ENCODE data around the gene DOHH. TPM values are rescaled to one million over a fixed set of nuclear protein-coding genes. Genes with fewer than 3 reads are reported as not detected.

DOHH gene
- polyA plus RNA-seq, 1 donor (not counting 4 experiments of a cell fraction or from before 2014, with no cell fraction given): 4.2 TPM

- Histone ChIP-seq H3K4me1 (ENCODE audit: control insufficient read depth, extremely low read depth, insufficient read depth, low read length) (peaks cover 9% of the 10 kb centered on the region), H3K4me2 (ENCODE audit: control insufficient read depth, extremely low read depth, insufficient read depth, low read depth, low read length) (no peak overlapping the region), H3K9me1 (ENCODE audit: control insufficient read depth, extremely low read depth, insufficient read depth, low read length) (no peaks in the 10 kb centered on the region), H3K27ac (ENCODE audit: control insufficient read depth, insufficient read depth, low read length) (no peak overlapping the region), H3K4me3 (ENCODE audit: control insufficient read depth in 2 of 3, extremely low read depth in 1 of 3, insufficient read depth in 2 of 3, low read depth in 1 of 3, low read length in 3 of 3) (no peak overlapping the region), H3K36me3 (ENCODE audit: control insufficient read depth in 2 of 2, extremely low read depth in 1 of 2, insufficient read depth in 2 of 2, low read length in 2 of 2) (peaks cover 9 to 21% of the 10 kb centered on the region in 2 experiments), H4K20me1 (ENCODE audit: control insufficient read depth, extremely low read depth, insufficient read depth, low read length) (peaks cover 4% of the 10 kb centered on the region), H3K9ac (ENCODE audit: control insufficient read depth, extremely low read depth, insufficient read depth, low read length) (no peak overlapping the region), H3K27me3 (ENCODE audit: control insufficient read depth, extremely low read depth, insufficient read depth, low read length) (no peaks in the 10 kb centered on the region), H3K79me2 (ENCODE audit: control insufficient read depth, insufficient read depth, low read length) (peaks cover 4% of the 10 kb centered on the region), H2AFZ (ENCODE audit: control insufficient read depth, low read length) (no peak overlapping the region), H3K9me3 (ENCODE audit: control insufficient read depth, low read depth, low read length) (no peaks in the 10 kb centered on the region)
- DNase-seq (ENCODE audit: low read depth, low spot score): no peak
- FAIRE-seq: no peak
- dilution Hi-C loops (cut with MboI; ENCODE audit: extremely low pct_ligation_motif_present, low sequenced_read_pairs): no loop called here
- TF ChIP-seq EZH2 (IDR thresholded peaks at IDR 0.05; ENCODE audit: low read length) (no peak), CTCF (optimal IDR thresholded peaks at IDR 0.05 in 1 of 3, IDR thresholded peaks at IDR 0.05 in 1 of 3, conservative IDR thresholded peaks at IDR 0.05 in 1 of 3; ENCODE audit: extremely low read depth in 1 of 3, insufficient read depth in 2 of 3, low read length in 3 of 3) (peak; percentile 67 to 76 (median 73))
These were observed 46.8 kb upstream of the DOHH start for GRCh38 chr19:3547301-3547731.

- Histone ChIP-seq H3K36me3 (ENCODE audit: control insufficient read depth in 2 of 2, extremely low read depth in 1 of 2, insufficient read depth in 2 of 2, low read length in 2 of 2) (peaks cover 9 to 22% of the 10 kb centered on the region in 2 experiments), H3K9me3 (ENCODE audit: control insufficient read depth, low read depth, low read length) (no peaks in the 10 kb centered on the region), H3K4me1 (ENCODE audit: control insufficient read depth, extremely low read depth, insufficient read depth, low read length) (peaks cover 9% of the 10 kb centered on the region), H3K27me3 (ENCODE audit: control insufficient read depth, extremely low read depth, insufficient read depth, low read length) (no peaks in the 10 kb centered on the region), H4K20me1 (ENCODE audit: control insufficient read depth, extremely low read depth, insufficient read depth, low read length) (peaks cover 4% of the 10 kb centered on the region), H3K4me3 (ENCODE audit: control insufficient read depth in 2 of 3, extremely low read depth in 1 of 3, insufficient read depth in 2 of 3, low read depth in 1 of 3, low read length in 3 of 3) (no peak overlapping the region), H3K27ac (ENCODE audit: control insufficient read depth, insufficient read depth, low read length) (no peak overlapping the region), H2AFZ (ENCODE audit: control insufficient read depth, low read length) (no peak overlapping the region), H3K4me2 (ENCODE audit: control insufficient read depth, extremely low read depth, insufficient read depth, low read depth, low read length) (no peak overlapping the region), H3K9ac (ENCODE audit: control insufficient read depth, extremely low read depth, insufficient read depth, low read length) (no peak overlapping the region), H3K79me2 (ENCODE audit: control insufficient read depth, insufficient read depth, low read length) (peaks cover 3% of the 10 kb centered on the region), H3K9me1 (ENCODE audit: control insufficient read depth, extremely low read depth, insufficient read depth, low read length) (no peaks in the 10 kb centered on the region)
- dilution Hi-C loops (cut with MboI; ENCODE audit: extremely low pct_ligation_motif_present, low sequenced_read_pairs): no loop called here
- FAIRE-seq (no peak), DNase-seq (ENCODE audit: low read depth, low spot score) (no peak)
- TF ChIP-seq EZH2 (IDR thresholded peaks at IDR 0.05; ENCODE audit: low read length) (no peak), CTCF (optimal IDR thresholded peaks at IDR 0.05 in 1 of 3, IDR thresholded peaks at IDR 0.05 in 1 of 3, conservative IDR thresholded peaks at IDR 0.05 in 1 of 3; ENCODE audit: extremely low read depth in 1 of 3, insufficient read depth in 2 of 3, low read length in 3 of 3) (no peak)
These were observed 45.6 kb upstream of the DOHH start for GRCh38 chr19:3546119-3546518.

Measured in keratinocyte (primary cell).